Suprapubic skin (tissue), 4 donors: Measurements from ENCODE around the gene CNTF.

Experiments used
- EP300 ChIP-seq: sonication (generic); formaldehyde crosslinking; IDR thresholded peaks from one replicate; pipeline ENCODE4 v1.6.1; 2017; ENCODE audit warnings: antibody characterized with exemption
- POLR2A ChIP-seq, 2 donors: fragments of 450-650 bp; IDR thresholded peaks; one replicate each; pipeline ENCODE4 v1.6.1; 2017; ENCODE audit warnings: antibody characterized with exemption in 2 of 2, mild to moderate bottlenecking in 2 of 2, moderate library complexity in 2 of 2
- POLR2AphosphoS5 ChIP-seq, 3 donors: sonication (generic); formaldehyde crosslinking; IDR thresholded peaks; one replicate each; pipeline ENCODE4 v1.6.1; 2017; ENCODE audit warnings: antibody characterized with exemption in 3 of 3
- TF ChIP-seq, protein P1 (sequence below), 2 donors: fragments of 200-600 bp in 1 of 2; fragments of 450-650 bp in 1 of 2; sonication (generic) in 1 of 2; IDR thresholded peaks; one replicate each; pipeline ENCODE4 v1.5.1; 2016 to 2019; ENCODE audit warnings: antibody characterized with exemption in 2 of 2, mild to moderate bottlenecking in 1 of 2, moderate library complexity in 1 of 2

DNA sequence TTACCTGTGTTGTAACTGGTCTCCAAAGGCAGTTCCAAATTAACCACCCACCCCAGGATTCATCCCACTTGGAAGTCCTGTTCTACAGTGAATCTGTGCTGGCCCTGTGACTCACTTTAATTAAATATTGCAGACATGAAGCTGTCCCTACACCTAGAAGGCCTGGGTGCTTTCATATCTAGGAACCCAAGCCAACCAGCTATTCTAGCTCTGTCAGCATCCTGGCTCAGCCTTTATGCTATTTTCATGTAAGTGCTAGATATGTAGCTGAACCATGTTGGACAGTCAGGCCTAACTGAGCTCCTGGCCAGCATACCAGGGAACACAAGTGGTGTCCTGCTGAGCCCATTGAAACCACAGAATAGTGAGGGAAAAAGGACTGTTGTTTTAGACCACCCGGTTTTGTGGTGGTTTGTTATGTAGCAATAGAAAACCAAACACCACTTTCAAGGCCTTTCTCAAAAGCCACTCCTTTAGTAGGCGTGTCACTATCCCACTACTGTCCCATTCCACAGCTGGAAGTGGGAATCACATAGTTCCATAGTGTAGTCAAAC, 30.3 kb downstream of the CNTF start:
- TF ChIP-seq, protein P1, sequence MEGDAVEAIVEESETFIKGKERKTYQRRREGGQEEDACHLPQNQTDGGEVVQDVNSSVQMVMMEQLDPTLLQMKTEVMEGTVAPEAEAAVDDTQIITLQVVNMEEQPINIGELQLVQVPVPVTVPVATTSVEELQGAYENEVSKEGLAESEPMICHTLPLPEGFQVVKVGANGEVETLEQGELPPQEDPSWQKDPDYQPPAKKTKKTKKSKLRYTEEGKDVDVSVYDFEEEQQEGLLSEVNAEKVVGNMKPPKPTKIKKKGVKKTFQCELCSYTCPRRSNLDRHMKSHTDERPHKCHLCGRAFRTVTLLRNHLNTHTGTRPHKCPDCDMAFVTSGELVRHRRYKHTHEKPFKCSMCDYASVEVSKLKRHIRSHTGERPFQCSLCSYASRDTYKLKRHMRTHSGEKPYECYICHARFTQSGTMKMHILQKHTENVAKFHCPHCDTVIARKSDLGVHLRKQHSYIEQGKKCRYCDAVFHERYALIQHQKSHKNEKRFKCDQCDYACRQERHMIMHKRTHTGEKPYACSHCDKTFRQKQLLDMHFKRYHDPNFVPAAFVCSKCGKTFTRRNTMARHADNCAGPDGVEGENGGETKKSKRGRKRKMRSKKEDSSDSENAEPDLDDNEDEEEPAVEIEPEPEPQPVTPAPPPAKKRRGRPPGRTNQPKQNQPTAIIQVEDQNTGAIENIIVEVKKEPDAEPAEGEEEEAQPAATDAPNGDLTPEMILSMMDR (IDR thresholded peaks at IDR 0.05), result no peak
- TF ChIP-seq POLR2AphosphoS5 (IDR thresholded peaks at IDR 0.05), result no peak
- no peak for TF ChIP-seq POLR2A (IDR thresholded peaks at IDR 0.05)
- no peak for TF ChIP-seq EP300
